Stomach (tissue), 9 donors: Measurements from ENCODE around the gene IFI27. TPM values are rescaled to one million over a fixed set of nuclear protein-coding genes. Genes with fewer than 3 reads are reported as not detected.
A peak's percentile ranks its signal among the peaks of the same experiment; 100 is the strongest.

ENCODE experiments used
- DNase-seq, 2 donors: peaks; one replicate each; pipeline versions ENCODE4 v3.0.0 to v3.0.0-alpha.2; 2013 to 2019
- H3K27ac ChIP-seq, 5 donors: fragments of 200-600 bp in 4 of 5; sonication (generic) in 4 of 5; one replicate each; pipeline ENCODE4 v1.5.1; 2013 to 2019; ENCODE audit warnings: mild to moderate bottlenecking in 1 of 5, moderate library complexity in 1 of 5
- H3K27me3 ChIP-seq, 3 donors: fragments of 200-600 bp; sonication (generic); one replicate each; pipeline ENCODE4 v1.5.1; 2017 to 2019; ENCODE audit warnings: mixed run types in 1 of 3
- H3K36me3 ChIP-seq, 4 donors: fragments of 200-600 bp; sonication (generic); 1 replicate in 3 of 4; 2 replicates in 1 of 4; pipeline ENCODE4 v1.5.1; 2016 to 2019
- H3K4me1 ChIP-seq, 4 donors: fragments of 200-600 bp; sonication (generic); one replicate each; pipeline ENCODE4 v1.5.1; 2016 to 2019
- H3K4me3 ChIP-seq, 4 donors: fragments of 200-600 bp; sonication (generic) in 3 of 4; one replicate each; pipeline ENCODE4 v1.5.1; 2016 to 2019; ENCODE audit warnings: mild to moderate bottlenecking in 1 of 4
- H3K9me3 ChIP-seq, 4 donors: fragments of 200-600 bp; sonication (generic); one replicate each; pipeline ENCODE4 v1.5.1; 2016 to 2019
- EP300 ChIP-seq: sonication (generic); formaldehyde crosslinking; IDR thresholded peaks from one replicate; pipeline ENCODE4 v1.6.1; 2017; ENCODE audit warnings: antibody characterized with exemption
- POLR2A ChIP-seq, 4 donors: fragments of 450-650 bp; IDR thresholded peaks; one replicate each; pipeline ENCODE4 v1.6.1; 2016; ENCODE audit warnings: antibody characterized with exemption in 4 of 4, control low read depth in 2 of 4, mild to moderate bottlenecking in 1 of 4, moderate library complexity in 1 of 4
- POLR2AphosphoS5 ChIP-seq, 3 donors: sonication (generic); formaldehyde crosslinking; IDR thresholded peaks; one replicate each; pipeline ENCODE4 v1.6.1; 2016; ENCODE audit warnings: antibody characterized with exemption in 3 of 3
- WGBS, 5 donors: extraction: QIAGEN DNeasy Blood & Tissue Kit in 3 of 5; methylation state at CpG; one replicate each; pipeline versions ENCODE4 v1.1.5 to v1.1.7; 2013 to 2018; 5-methylcytosine and 5-hydroxymethylcytosine counted together
- intact Hi-C: fragments of 100-400 bp; cut with DNase I; formaldehyde crosslinking; loops from one replicate; pipeline ENCODE4 v1.15.1; 2023; ENCODE audit warnings: low total_unique reads
- polyA plus RNA-seq, 3 donors: library from polyadenylated mRNA; stranded (reverse); fragments of 200-250 nt; gene quantifications; one replicate each; pipeline ENCODE4 v1.2.3, GENCODE V29; 2013
- total RNA-seq, 5 donors: library from RNA; depleted of rRNA; stranded (reverse); fragments of >200 nt; gene quantifications; one replicate each; pipeline versions ENCODE4 v1.1.0 to v1.2.3, GENCODE V29; 2014 to 2016
- TF ChIP-seq, protein P1 (sequence below), 7 experiments: fragments of 450-650 bp in 4 of 7; fragments of 200-600 bp in 3 of 7; sonication (generic) in 3 of 7; IDR thresholded peaks; one replicate each; pipeline ENCODE4 v1.5.1; 2016 to 2019; ENCODE audit warnings: antibody characterized with exemption in 7 of 7, control low read depth in 2 of 7, mild to moderate bottlenecking in 1 of 7
- donor health status: healthy with polysubstance abuse.
- donor health status: Bipolar disorder and iron deficiency.
- donor health status: healthy.

Gene IFI27
- total and polyA plus RNA-seq, 8 donors, result 12.9 to 1,115 (median 234) TPM

DNA sequence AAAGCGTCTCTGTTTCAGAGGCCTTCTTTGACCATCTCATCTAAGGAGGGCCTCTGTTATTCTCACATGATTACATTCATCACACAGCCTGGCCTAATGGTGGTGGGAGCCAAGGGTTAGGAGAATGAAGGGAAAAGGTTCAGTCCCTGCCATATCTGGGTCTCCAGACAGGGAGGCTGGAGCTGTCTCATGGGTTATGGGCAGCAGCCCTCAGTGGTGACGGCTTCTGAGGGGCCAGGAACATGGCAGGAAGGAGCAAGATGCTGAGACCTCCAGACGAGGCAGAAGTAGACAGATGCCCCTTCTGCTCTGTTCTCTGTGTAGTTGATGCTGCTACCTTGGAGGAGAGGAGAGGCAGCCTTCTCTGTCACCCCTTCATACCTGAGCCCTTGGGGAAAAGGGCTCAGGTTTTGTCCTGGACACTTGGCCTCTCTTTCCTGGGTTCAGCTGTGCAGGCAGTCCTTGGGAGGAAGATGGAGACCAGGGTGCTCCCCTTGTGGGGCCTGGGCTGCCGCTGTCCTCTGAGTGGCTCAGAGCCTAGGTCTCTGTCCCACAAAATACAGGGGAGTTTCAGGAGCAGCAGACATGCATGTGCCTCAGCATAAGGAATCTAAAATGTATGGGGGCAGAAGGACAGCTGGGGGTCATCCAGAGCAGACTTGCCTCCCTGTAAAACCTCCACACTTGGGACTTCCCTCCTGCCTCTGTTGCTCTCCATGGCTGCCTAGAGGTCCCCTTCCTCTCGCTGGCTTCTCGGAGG is 15.3 kb downstream of the IFI27 start:
- intact Hi-C loops, result no loop called here
- no peak for TF ChIP-seq POLR2A (IDR thresholded peaks at IDR 0.05)
- TF ChIP-seq EP300, result no peak
- TF ChIP-seq POLR2AphosphoS5 (IDR thresholded peaks at IDR 0.05), result no peak
- TF ChIP-seq, protein P1, sequence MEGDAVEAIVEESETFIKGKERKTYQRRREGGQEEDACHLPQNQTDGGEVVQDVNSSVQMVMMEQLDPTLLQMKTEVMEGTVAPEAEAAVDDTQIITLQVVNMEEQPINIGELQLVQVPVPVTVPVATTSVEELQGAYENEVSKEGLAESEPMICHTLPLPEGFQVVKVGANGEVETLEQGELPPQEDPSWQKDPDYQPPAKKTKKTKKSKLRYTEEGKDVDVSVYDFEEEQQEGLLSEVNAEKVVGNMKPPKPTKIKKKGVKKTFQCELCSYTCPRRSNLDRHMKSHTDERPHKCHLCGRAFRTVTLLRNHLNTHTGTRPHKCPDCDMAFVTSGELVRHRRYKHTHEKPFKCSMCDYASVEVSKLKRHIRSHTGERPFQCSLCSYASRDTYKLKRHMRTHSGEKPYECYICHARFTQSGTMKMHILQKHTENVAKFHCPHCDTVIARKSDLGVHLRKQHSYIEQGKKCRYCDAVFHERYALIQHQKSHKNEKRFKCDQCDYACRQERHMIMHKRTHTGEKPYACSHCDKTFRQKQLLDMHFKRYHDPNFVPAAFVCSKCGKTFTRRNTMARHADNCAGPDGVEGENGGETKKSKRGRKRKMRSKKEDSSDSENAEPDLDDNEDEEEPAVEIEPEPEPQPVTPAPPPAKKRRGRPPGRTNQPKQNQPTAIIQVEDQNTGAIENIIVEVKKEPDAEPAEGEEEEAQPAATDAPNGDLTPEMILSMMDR (IDR thresholded peaks at IDR 0.05), result no peak
- peaks cover 7 to 25% (median 15%) of the 10 kb centered on the region in 4 donors for H3K4me1 ChIP-seq
- H3K27me3 ChIP-seq, result peaks cover 0 to 5% (median 0%) of the 10 kb centered on the region in 3 donors
- WGBS, 5 donors, result 81 to 94% (median 93%) methylated on average over 6 of the region's 6 CpGs
- H3K4me3 ChIP-seq, result no peak overlapping the region
- no peak overlapping the region for H3K27ac ChIP-seq
- peak in 1 of 2 donors; percentile 15 for DNase-seq
- H3K9me3 ChIP-seq, result peaks cover 0 to under 1% (median 0%) of the 10 kb centered on the region in 4 donors
- peaks cover 0 to 25% (median 5%) of the 10 kb centered on the region in 4 donors for H3K36me3 ChIP-seq

DNA sequence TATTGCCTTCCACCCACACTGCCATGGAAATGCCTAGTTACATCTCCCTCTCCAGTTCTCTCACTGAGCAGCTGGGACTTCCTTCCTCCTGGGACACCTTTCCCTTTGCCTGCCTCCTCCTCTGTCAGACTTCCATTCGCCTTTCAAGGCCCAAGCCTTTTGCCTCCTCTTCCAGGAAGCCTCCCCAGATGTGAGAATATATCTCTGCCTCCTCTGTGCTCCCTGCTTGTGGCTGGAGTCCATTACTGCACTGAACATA is 15.8 kb downstream of the IFI27 start:
- 53 to 85% (median 76%) methylated on average over 1 of the region's 1 CpG for WGBS, 5 donors
- peaks cover 7 to 25% (median 15%) of the 10 kb centered on the region in 4 donors for H3K4me1 ChIP-seq
- peaks cover 0 to 25% (median 5%) of the 10 kb centered on the region in 4 donors for H3K36me3 ChIP-seq
- peaks cover 0 to 5% (median 0%) of the 10 kb centered on the region in 3 donors for H3K27me3 ChIP-seq
- H3K27ac ChIP-seq, result no peak overlapping the region
- TF ChIP-seq, protein P1 (IDR thresholded peaks at IDR 0.05), result no peak
- no peak for TF ChIP-seq POLR2A (IDR thresholded peaks at IDR 0.05)
- TF ChIP-seq POLR2AphosphoS5 (IDR thresholded peaks at IDR 0.05), result no peak
- no peak for TF ChIP-seq EP300
- H3K4me3 ChIP-seq, result no peak overlapping the region
- intact Hi-C loops, result no loop called here
- no peaks in the 10 kb centered on the region for H3K9me3 ChIP-seq
- DNase-seq, result no peak

DNA sequence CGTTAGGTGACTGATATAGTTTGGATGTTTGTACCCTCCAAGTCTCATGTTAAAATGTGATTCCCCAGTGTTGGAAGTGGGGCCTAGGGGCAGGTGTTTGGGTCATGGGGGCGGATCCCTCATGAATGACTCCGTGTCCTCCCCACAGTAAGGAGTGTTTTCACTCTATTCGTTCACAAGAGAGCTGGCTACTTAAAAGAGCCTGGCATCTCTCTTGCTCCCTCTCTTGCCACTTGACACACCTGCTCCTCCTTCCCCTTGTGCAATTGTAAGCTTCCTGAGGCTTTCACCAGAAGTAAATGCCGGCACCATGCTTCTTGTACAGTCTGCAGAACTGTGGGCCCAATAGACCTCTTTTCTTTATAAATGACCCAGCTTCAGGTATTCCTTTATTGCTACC is 16.3 kb downstream of the IFI27 start:
- no peak for TF ChIP-seq POLR2A (IDR thresholded peaks at IDR 0.05)
- TF ChIP-seq, protein P1 (IDR thresholded peaks at IDR 0.05), result no peak
- intact Hi-C loops, result no loop called here

DNA sequence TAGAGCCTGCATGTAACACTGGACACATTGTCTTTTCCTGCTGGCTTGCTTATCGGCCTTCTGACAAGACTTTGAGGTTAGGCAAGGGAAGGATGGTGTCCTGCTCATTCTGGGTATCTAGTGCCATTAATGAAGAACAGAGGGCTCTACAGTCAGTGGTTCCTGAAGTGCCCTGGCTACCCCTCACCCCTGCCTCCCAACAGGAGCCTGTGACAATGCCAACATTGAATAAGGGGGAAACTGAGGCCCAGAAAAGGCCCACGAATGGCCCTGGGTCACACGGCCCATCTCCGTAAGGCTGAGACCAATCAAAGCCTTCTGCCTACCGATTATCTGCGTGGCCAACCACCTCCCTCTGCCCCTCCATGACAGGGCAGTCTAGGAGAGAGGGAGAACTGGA is 16.8 kb downstream of the IFI27 start:
- intact Hi-C loops, result no loop called here
- no peaks in the 10 kb centered on the region for H3K9me3 ChIP-seq
- H3K27ac ChIP-seq, result no peak overlapping the region
- 88 to 97% (median 94%) methylated on average over 6 of the region's 6 CpGs for WGBS, 5 donors
- peaks cover 7 to 25% (median 15%) of the 10 kb centered on the region in 4 donors for H3K4me1 ChIP-seq
- no peak for TF ChIP-seq POLR2A (IDR thresholded peaks at IDR 0.05)
- no peak for TF ChIP-seq EP300
- TF ChIP-seq POLR2AphosphoS5 (IDR thresholded peaks at IDR 0.05), result no peak
- TF ChIP-seq, protein P1 (IDR thresholded peaks at IDR 0.05), result no peak
- H3K4me3 ChIP-seq, result no peak overlapping the region
- peaks cover 0 to 9% (median 0%) of the 10 kb centered on the region in 3 donors for H3K27me3 ChIP-seq
- no peak for DNase-seq
- H3K36me3 ChIP-seq, result peaks cover 0 to 25% (median 5%) of the 10 kb centered on the region in 4 donors

More for the DNA sequence above, 16.3 kb downstream of the IFI27 start:
- Histone ChIP-seq H3K27me3 (peaks cover 0 to 9% (median 0%) of the 10 kb centered on the region in 3 donors), H3K36me3 (peaks cover 0 to 25% (median 5%) of the 10 kb centered on the region in 4 donors), H3K9me3 (no peaks in the 10 kb centered on the region), H3K4me3 (no peak overlapping the region), H3K4me1 (peaks cover 7 to 25% (median 15%) of the 10 kb centered on the region in 4 donors), H3K27ac (no peak overlapping the region)
- WGBS, 5 donors, result 81 to 90% (median 86%) methylated on average over 5 of the region's 5 CpGs
- no peak for DNase-seq
